RWPE2 (cell line): Measurements from ENCODE around the gene KIRREL3.

Source experiments
- ATAC-seq: fragments of 200-7000 bp; cut with Tn5 transposase; 3 replicates; pipeline ENCODE4 v1.9.1; 2021; ENCODE audit warnings: low read depth
- DNase-seq: peaks from one replicate; pipeline ENCODE4 v3.0.0-alpha.2; 2020; ENCODE audit warnings: low spot score
- H3K27ac ChIP-seq: fragments of 450-650 bp; 2 replicates; pipeline ENCODE4 v1.5.1; 2017; ENCODE audit warnings: mild to moderate bottlenecking; ENCODE audit not compliant: poor library complexity, severe bottlenecking
- H3K27me3 ChIP-seq: fragments of 250-450 bp; sonication (Bioruptor Pico); 2 replicates; pipeline ENCODE4 v1.5.1; 2021; ENCODE audit warnings: mild to moderate bottlenecking, moderate library complexity; ENCODE audit not compliant: insufficient read depth, poor library complexity, severe bottlenecking
- H3K36me3 ChIP-seq: fragments of 250-450 bp; sonication (Bioruptor Pico); 2 replicates; pipeline ENCODE4 v1.5.1; 2020; ENCODE audit warnings: low read depth, mild to moderate bottlenecking, moderate library complexity
- H3K4me1 ChIP-seq: fragments of 250-450 bp; sonication (Bioruptor Pico); 2 replicates; pipeline ENCODE4 v1.5.1; 2021; ENCODE audit warnings: mild to moderate bottlenecking, moderate library complexity; ENCODE audit not compliant: insufficient read depth, poor library complexity, severe bottlenecking
- H3K4me3 ChIP-seq: fragments of 250-450 bp; sonication (Bioruptor Pico); 2 replicates; pipeline ENCODE4 v1.5.1; 2021; ENCODE audit warnings: mild to moderate bottlenecking, moderate library complexity; ENCODE audit not compliant: severe bottlenecking
- H3K9me3 ChIP-seq: fragments of 250-450 bp; sonication (Bioruptor Pico); 2 replicates; pipeline ENCODE4 v1.5.1; 2021; ENCODE audit warnings: mild to moderate bottlenecking, moderate library complexity; ENCODE audit not compliant: severe bottlenecking
- TF ChIP-seq, protein P1 (sequence below): fragments of 450-650 bp; IDR thresholded peaks from one replicate; pipeline ENCODE4 v1.5.1; 2017; ENCODE audit warnings: mild to moderate bottlenecking, moderate library complexity; ENCODE audit not compliant: poor library complexity, severe bottlenecking

Gene KIRREL3

DNA sequence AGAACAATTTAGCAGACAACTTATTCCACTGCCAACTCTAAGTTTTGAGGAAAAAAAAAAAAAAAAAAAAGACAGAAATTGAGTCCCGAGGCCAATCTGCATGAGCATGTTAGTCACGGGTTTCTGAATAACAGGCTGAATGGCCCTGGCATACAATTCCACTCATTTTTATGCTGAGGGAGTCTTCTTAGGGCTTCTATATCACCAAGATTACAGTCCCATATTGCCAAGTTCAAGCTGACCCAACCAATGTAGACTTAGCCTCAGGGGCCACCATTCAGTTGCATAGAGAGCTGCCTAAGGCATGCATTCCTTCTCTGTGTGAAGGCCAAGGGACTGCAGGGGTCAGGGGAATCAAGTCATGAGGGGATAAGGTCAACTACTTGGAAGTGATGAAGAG, 27.5 kb downstream of the KIRREL3 start:
- H3K27ac ChIP-seq, result no peak overlapping the region
- DNase-seq (no peak), ATAC-seq (no peak)
- H3K27me3 ChIP-seq, result peaks cover 26% of the 10 kb centered on the region
- no peaks in the 10 kb centered on the region for H3K4me1 ChIP-seq
- no peaks in the 10 kb centered on the region for H3K36me3 ChIP-seq
- H3K4me3 ChIP-seq, result no peak overlapping the region
- TF ChIP-seq, protein P1, sequence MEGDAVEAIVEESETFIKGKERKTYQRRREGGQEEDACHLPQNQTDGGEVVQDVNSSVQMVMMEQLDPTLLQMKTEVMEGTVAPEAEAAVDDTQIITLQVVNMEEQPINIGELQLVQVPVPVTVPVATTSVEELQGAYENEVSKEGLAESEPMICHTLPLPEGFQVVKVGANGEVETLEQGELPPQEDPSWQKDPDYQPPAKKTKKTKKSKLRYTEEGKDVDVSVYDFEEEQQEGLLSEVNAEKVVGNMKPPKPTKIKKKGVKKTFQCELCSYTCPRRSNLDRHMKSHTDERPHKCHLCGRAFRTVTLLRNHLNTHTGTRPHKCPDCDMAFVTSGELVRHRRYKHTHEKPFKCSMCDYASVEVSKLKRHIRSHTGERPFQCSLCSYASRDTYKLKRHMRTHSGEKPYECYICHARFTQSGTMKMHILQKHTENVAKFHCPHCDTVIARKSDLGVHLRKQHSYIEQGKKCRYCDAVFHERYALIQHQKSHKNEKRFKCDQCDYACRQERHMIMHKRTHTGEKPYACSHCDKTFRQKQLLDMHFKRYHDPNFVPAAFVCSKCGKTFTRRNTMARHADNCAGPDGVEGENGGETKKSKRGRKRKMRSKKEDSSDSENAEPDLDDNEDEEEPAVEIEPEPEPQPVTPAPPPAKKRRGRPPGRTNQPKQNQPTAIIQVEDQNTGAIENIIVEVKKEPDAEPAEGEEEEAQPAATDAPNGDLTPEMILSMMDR, result no peak
- no peaks in the 10 kb centered on the region for H3K9me3 ChIP-seq

DNA sequence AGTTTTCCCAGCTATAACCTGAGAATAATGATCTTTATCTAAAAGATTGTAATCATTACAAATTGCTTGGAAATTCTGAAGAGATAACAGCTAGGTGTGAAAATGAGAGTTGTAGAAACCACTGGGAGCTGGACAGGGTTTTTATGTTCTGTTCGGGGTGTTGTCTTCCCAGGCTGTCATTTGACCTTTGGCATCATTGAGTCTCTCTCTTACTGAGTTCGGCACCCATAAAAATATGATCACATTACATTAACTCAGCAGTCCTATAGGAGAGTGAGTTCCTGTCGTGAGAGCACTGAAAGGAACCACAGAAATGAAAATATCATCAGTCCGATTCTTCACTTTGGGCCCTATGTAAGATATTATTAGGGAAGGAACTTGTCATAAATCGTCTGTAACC, 29.3 kb downstream of the KIRREL3 start:
- no peak overlapping the region for H3K27ac ChIP-seq
- H3K9me3 ChIP-seq, result no peaks in the 10 kb centered on the region
- H3K4me1 ChIP-seq, result no peaks in the 10 kb centered on the region
- TF ChIP-seq, protein P1, result no peak
- H3K27me3 ChIP-seq, result peaks cover 42% of the 10 kb centered on the region
- no peak for DNase-seq
- ATAC-seq, result no peak
- H3K36me3 ChIP-seq, result no peaks in the 10 kb centered on the region
- H3K4me3 ChIP-seq, result no peak overlapping the region

DNA sequence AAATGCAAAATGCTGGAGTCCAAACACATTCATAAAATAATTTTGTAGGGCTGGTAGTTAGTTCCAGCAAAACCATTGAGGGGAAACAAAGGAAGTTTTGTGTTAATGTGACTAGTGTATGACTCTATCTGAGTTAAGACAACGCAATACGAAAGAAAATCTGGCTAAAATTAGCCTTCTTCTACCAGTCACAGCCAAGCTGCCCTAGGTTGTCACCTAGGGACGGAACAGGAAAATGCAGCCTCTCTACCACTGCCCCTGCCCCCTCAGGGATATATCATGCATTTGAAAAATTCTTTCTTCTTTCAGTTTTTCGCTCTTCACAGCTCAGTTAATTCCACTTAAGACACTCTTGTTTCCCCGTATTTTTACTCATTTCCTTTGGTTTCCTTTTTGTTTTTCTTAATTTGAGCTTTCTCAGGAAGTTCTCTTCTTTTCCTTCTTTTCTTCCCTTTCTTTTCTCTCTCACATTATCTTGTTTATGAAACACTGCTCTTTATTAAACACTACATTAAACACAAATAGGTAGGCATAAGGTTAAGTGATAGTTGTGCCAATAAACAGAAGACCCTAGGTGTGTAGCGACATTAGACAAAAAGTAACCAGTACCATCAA, 30.6 kb downstream of the KIRREL3 start:
- DNase-seq (no peak), ATAC-seq (peak; percentile 61; the same call in 2 of the 3 replicates)
- Histone ChIP-seq H3K4me3 (no peak overlapping the region), H3K27me3 (peaks cover 51% of the 10 kb centered on the region), H3K27ac (no peak overlapping the region), H3K4me1 (no peaks in the 10 kb centered on the region), H3K36me3 (no peaks in the 10 kb centered on the region), H3K9me3 (no peaks in the 10 kb centered on the region)
- TF ChIP-seq, protein P1, result peak; percentile 29

DNA sequence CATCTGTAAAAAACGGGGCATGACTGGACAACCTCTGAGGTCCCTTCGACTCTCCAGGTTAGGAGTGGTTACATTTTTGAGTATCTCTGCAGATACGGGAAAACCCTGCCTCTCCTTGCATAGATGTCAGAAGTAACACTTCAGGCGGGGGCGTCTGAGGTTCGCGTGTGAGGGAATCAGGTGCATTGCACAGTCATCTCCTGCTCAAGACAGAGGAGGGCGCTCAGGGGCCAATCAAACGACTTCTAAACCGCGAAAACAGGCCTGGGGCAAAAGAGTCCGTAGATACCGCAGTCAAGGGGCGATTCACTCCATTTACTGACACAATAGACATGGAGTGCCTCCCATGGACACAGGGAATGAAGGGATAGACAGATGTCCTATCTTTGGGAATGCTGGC, 31.7 kb downstream of the KIRREL3 start:
- Histone ChIP-seq H3K4me3 (no peak overlapping the region), H3K27ac (no peak overlapping the region), H3K27me3 (peaks cover 51% of the 10 kb centered on the region), H3K9me3 (no peaks in the 10 kb centered on the region), H3K36me3 (no peaks in the 10 kb centered on the region), H3K4me1 (no peaks in the 10 kb centered on the region)
- no peak for ATAC-seq
- no peak for DNase-seq
- TF ChIP-seq, protein P1, result no peak

DNA sequence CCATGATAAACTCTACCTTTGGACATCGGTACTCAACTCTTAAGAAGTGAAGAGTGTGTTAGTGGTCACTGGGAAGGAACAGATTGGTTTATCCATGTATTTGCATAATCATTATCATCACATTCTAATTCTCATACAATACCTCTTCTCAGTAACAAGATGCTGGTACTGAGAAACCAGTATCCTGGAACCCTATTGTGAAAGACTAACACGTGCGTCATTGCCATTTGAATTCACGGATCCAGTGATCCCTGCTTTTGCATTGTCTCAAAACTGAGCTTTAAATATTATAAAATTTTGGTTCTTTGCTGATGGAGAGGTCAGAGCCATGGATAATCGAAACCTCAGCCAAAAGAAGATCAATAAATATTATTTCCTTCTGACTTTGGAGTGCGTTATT, 35.2 kb downstream of the KIRREL3 start:
- no peaks in the 10 kb centered on the region for H3K36me3 ChIP-seq
- no peak overlapping the region for H3K4me3 ChIP-seq
- H3K9me3 ChIP-seq, result no peaks in the 10 kb centered on the region
- peaks cover 39% of the 10 kb centered on the region for H3K27me3 ChIP-seq
- TF ChIP-seq, protein P1, result no peak
- ATAC-seq (no peak), DNase-seq (no peak)
- H3K27ac ChIP-seq, result no peak overlapping the region
- no peaks in the 10 kb centered on the region for H3K4me1 ChIP-seq
